HCT116 (cell line): ENCODE results near the gene BCAN. TPM values are rescaled to one million over a fixed set of nuclear protein-coding genes. Genes with fewer than 3 reads are reported as not detected.

Source experiments
- ATAC-seq: fragments of 200-7000 bp; cut with Tn5 transposase; 2 replicates; pipeline ENCODE4 v1.9.1; 2020; ENCODE audit warnings: mild to moderate bottlenecking, moderate library complexity
- BruUV-seq: library from RNA; stranded (reverse); fragments of 400-500 nt; replicated peaks from 2 replicates; lab custom pipeline; 2021; lab: Mats Ljungman, UMichigan
- CTCF ChIA-PET: fragments of 300-600 bp; sonication (Branson Sonifier 250); formaldehyde crosslinking; loops from one replicate; lab custom pipeline; 2021; ENCODE audit warnings: antibody characterized with exemption; lab: Charles Lee
- POLR2A ChIA-PET: fragments of 300-600, 350-600 bp; sonication (Branson Sonifier 250); formaldehyde crosslinking; loops from one replicate; lab custom pipeline; 2021; ENCODE audit warnings: antibody characterized with exemption; lab: Charles Lee
- RAD21 ChIA-PET, 2 experiments: fragments of 300-600 bp; sonication (Branson Sonifier 250); formaldehyde crosslinking; loops; one replicate each; lab custom pipeline; 2023; ENCODE audit warnings: low total read pairs in 2 of 2; ENCODE audit not compliant: uncharacterized antibody in 2 of 2, unreplicated experiment in 2 of 2, low non-redundant PET in 1 of 2; lab: Charles Lee
- DNase-seq: peaks from one replicate; pipeline ENCODE4 v3.0.0-alpha.2; 2010; ENCODE audit warnings: low read depth, low spot score
- H2AFZ ChIP-seq: fragments of 200-600 bp; shearing (Covaris generic), sonication (generic); 2 replicates; pipeline ENCODE4 v1.6.1; 2017; ENCODE audit warnings: low read depth, mixed run types, mixed read lengths, antibody characterized with exemption, low read length; ENCODE audit not compliant: poor library complexity, severe bottlenecking
- H3K27ac ChIP-seq: 2 replicates; pipeline ENCODE4 v1.5.1; 2012; ENCODE audit warnings: low read depth, low read length
- H3K27me3 ChIP-seq: fragments of 200-600 bp; sonication (generic); 2 replicates; pipeline ENCODE4 v1.6.1; 2016; ENCODE audit warnings: mixed run types, low read length, mixed read lengths; ENCODE audit not compliant: insufficient read depth
- H3K36me3 ChIP-seq, 2 experiments: fragments of 200-500 bp in 1 of 2; fragments of 200-600 bp in 1 of 2; sonication (Bioruptor generic) in 1 of 2; sonication (generic) in 1 of 2; 2 replicates each; pipeline versions ENCODE4 v1.5.1 to v1.6.1; 2014 to 2016; ENCODE audit warnings: low read length in 2 of 2, inconsistent platforms in 1 of 2, mixed read lengths in 1 of 2, mixed run types in 1 of 2; ENCODE audit not compliant: insufficient read depth in 2 of 2, control insufficient read depth in 1 of 2
- H3K4me1 ChIP-seq, 2 experiments: fragments of 200-600 bp in 1 of 2; sonication (generic) in 1 of 2; 2 replicates each; pipeline versions ENCODE4 v1.5.1 to v1.6.1; 2012 to 2017; ENCODE audit warnings: low read length in 2 of 2, inconsistent platforms in 1 of 2, mild to moderate bottlenecking in 1 of 2, mixed read lengths in 1 of 2, mixed run types in 1 of 2, moderate library complexity in 1 of 2; ENCODE audit not compliant: insufficient read depth in 2 of 2, control insufficient read depth in 1 of 2
- H3K4me2 ChIP-seq: fragments of 200-600 bp; sonication (generic); 2 replicates; pipeline ENCODE4 v1.6.1; 2017; ENCODE audit warnings: mixed run types, low read length, mixed read lengths
- H3K4me3 ChIP-seq, 2 experiments: fragments of 200-600 bp in 1 of 2; sonication (generic) in 1 of 2; replicated peaks in 1 of 2; 2 replicates each; pipeline ENCODE4 v1.5.1; 2011 to 2016; ENCODE audit warnings: low read length in 2 of 2, control low read depth in 1 of 2, low read depth in 1 of 2, mild to moderate bottlenecking in 1 of 2, mixed read lengths in 1 of 2, mixed run types in 1 of 2
- H3K79me2 ChIP-seq: fragments of 200-600 bp; sonication (generic); 2 replicates; pipeline ENCODE4 v1.6.1; 2017; ENCODE audit warnings: mild to moderate bottlenecking, mixed run types, low read length, moderate library complexity, mixed read lengths; ENCODE audit not compliant: insufficient read depth
- H3K9ac ChIP-seq: fragments of 200-600 bp; sonication (generic); 2 replicates; pipeline ENCODE4 v1.6.1; 2016; ENCODE audit warnings: low read length, mixed read lengths
- H3K9me2 ChIP-seq: fragments of 200-600 bp; sonication (generic), shearing (Covaris generic); 2 replicates; pipeline ENCODE4 v1.6.1; 2017; ENCODE audit warnings: mixed run types, mild to moderate bottlenecking, moderate library complexity; ENCODE audit not compliant: insufficient read depth
- H3K9me3 ChIP-seq, 2 experiments: fragments of 200-500 bp in 1 of 2; fragments of 200-600 bp in 1 of 2; sonication (Bioruptor generic) in 1 of 2; sonication (generic) in 1 of 2; 2 replicates each; pipeline ENCODE4 v1.6.1; 2014 to 2017; ENCODE audit warnings: low read length in 2 of 2, mixed read lengths in 2 of 2, inconsistent platforms in 1 of 2, low read depth in 1 of 2, mild to moderate bottlenecking in 1 of 2, mixed run types in 1 of 2, moderate library complexity in 1 of 2; ENCODE audit not compliant: control insufficient read depth in 1 of 2, insufficient read depth in 1 of 2
- H4K20me1 ChIP-seq: fragments of 200-600 bp; sonication (generic), shearing (Covaris generic); 2 replicates; pipeline ENCODE4 v1.6.1; 2017; ENCODE audit warnings: mixed run types, mild to moderate bottlenecking, moderate library complexity; ENCODE audit not compliant: insufficient read depth
- ATF3 ChIP-seq: IDR thresholded peaks from 2 replicates; pipeline ENCODE4 v1.6.1; 2012
- CBX3 ChIP-seq: IDR thresholded peaks from 2 replicates; pipeline ENCODE4 v1.6.1; 2012; ENCODE audit warnings: low read depth
- CEBPB ChIP-seq: IDR thresholded peaks from 2 replicates; pipeline ENCODE4 v1.6.1; 2012; ENCODE audit warnings: low read depth
- CTCF ChIP-seq, 3 experiments: fragments of 200-600 bp in 1 of 3; sonication (generic) in 1 of 3; IDR thresholded peaks in 2 of 3; conservative IDR thresholded peaks in 1 of 3; 2 replicates each; pipeline ENCODE4 v1.5.1; 2012 to 2017; ENCODE audit warnings: low read depth in 2 of 3, low read length in 2 of 3, antibody characterized with exemption in 1 of 3, borderline replicate concordance in 1 of 3, control low read depth in 1 of 3, mild to moderate bottlenecking in 1 of 3, mixed read lengths in 1 of 3, mixed run types in 1 of 3, moderate library complexity in 1 of 3; ENCODE audit not compliant: insufficient read depth in 1 of 3
- EGR1 ChIP-seq: IDR thresholded peaks from 2 replicates; pipeline ENCODE4 v1.6.1; 2012; ENCODE audit warnings: low read depth
- ELF1 ChIP-seq: IDR thresholded peaks from 2 replicates; pipeline ENCODE4 v1.6.1; 2012; ENCODE audit warnings: low read depth, borderline replicate concordance
- EZH2 ChIP-seq: fragments of 200-600 bp; sonication (generic); IDR thresholded peaks from 2 replicates; pipeline ENCODE4 v1.6.1; 2017; ENCODE audit warnings: antibody characterized with exemption, mixed run types
- EZH2phosphoT487 ChIP-seq: fragments of 200-600 bp; IDR thresholded peaks from 2 replicates; pipeline ENCODE4 v1.6.1; 2018; ENCODE audit warnings: antibody characterized with exemption, borderline replicate concordance
- FOSL1 ChIP-seq: IDR thresholded peaks from 2 replicates; pipeline ENCODE4 v1.6.1; 2012; ENCODE audit warnings: low read depth
- JUND ChIP-seq: IDR thresholded peaks from 2 replicates; pipeline ENCODE4 v1.6.1; 2012
- MAX ChIP-seq: IDR thresholded peaks from 2 replicates; pipeline ENCODE4 v1.6.1; 2012
- POLR2AphosphoS5 ChIP-seq: IDR thresholded peaks from 2 replicates; pipeline ENCODE4 v1.6.1; 2011; ENCODE audit warnings: mild to moderate bottlenecking, low read depth, low read length, moderate library complexity
- RAD21 ChIP-seq: IDR thresholded peaks from 2 replicates; pipeline ENCODE4 v1.6.1; 2012; ENCODE audit warnings: low read depth, mild to moderate bottlenecking
- SP1 ChIP-seq: IDR thresholded peaks from 2 replicates; pipeline ENCODE4 v1.6.1; 2012; ENCODE audit warnings: low read depth
- SRF ChIP-seq: IDR thresholded peaks from 2 replicates; pipeline ENCODE4 v1.6.1; 2012; ENCODE audit warnings: low read depth
- YY1 ChIP-seq: IDR thresholded peaks from 2 replicates; pipeline ENCODE4 v1.6.1; 2011; ENCODE audit warnings: low read length, low read depth, moderate library complexity, mild to moderate bottlenecking; ENCODE audit not compliant: insufficient replicate concordance; ENCODE audit errors: extremely low read depth
- ZBTB33 ChIP-seq: IDR thresholded peaks from 2 replicates; pipeline ENCODE4 v1.6.1; 2011; ENCODE audit warnings: mild to moderate bottlenecking, low read length, moderate library complexity; ENCODE audit not compliant: insufficient replicate concordance; ENCODE audit errors: extremely low read depth
- ZFX ChIP-seq: fragments of 450-650 bp; IDR thresholded peaks from 2 replicates; pipeline ENCODE4 v1.6.1; 2017
- ZNF274 ChIP-seq: fragments of 200-500 bp; sonication (Bioruptor generic); IDR thresholded peaks from 2 replicates; pipeline ENCODE4 v1.6.1; 2014; ENCODE audit warnings: mild to moderate bottlenecking, low read depth, low read length, inconsistent platforms
- intact Hi-C: fragments of 100-400 bp; cut with micrococcal nuclease; formaldehyde crosslinking; loops from 2 replicates; pipeline ENCODE4 v1.10.0; 2022
- total RNA-seq: library from RNA; stranded (reverse); gene quantifications from one replicate; pipeline ENCODE4 v1.2.1, GENCODE V29; 2021; ENCODE audit not compliant: unreplicated experiment

BCAN gene
- total RNA-seq, 1 experiment from 2014 or later = not detected

- Histone ChIP-seq H3K27me3 (no peaks in the 10 kb centered on the region), H3K79me2 (no peaks in the 10 kb centered on the region), H4K20me1 (no peaks in the 10 kb centered on the region), H3K4me3 (peak overlapping the region; percentile 41 to 55; a peak in 3 of 4 replicates), H3K9ac (peak overlapping the region; percentile 24; the same call in 1 of the 2 replicates), H3K4me2 (peak overlapping the region; percentile 84), H3K4me1 (peaks cover 67 to 87% of the 10 kb centered on the region in 2 experiments), H3K36me3 (no peaks in the 10 kb centered on the region), H3K9me2 (no peaks in the 10 kb centered on the region), H3K27ac (peak overlapping the region; percentile 72; the same call in 1 of the 2 replicates), H2AFZ (no peak overlapping the region), H3K9me3 (no peaks in the 10 kb centered on the region)
- no peak for TF ChIP-seq RAD21
- no peak for TF ChIP-seq YY1
- no peak for TF ChIP-seq CTCF (IDR thresholded peaks at IDR 0.05 in 2 of 3, conservative IDR thresholded peaks at IDR 0.05 in 1 of 3; ENCODE audit: borderline replicate concordance in 1 of 3, insufficient read depth in 1 of 3, low read depth in 2 of 3, low read length in 2 of 3)
- no peak for TF ChIP-seq ZNF274
- no peak for TF ChIP-seq CEBPB
- no peak for TF ChIP-seq ZFX
- no peak for TF ChIP-seq JUND
- no peak for TF ChIP-seq MAX
- no peak for TF ChIP-seq EZH2
- TF ChIP-seq ELF1 = no peak
- no peak for TF ChIP-seq ZBTB33
- no peak for TF ChIP-seq POLR2AphosphoS5
- no peak for TF ChIP-seq EGR1
- TF ChIP-seq ATF3 = no peak
- TF ChIP-seq SRF = no peak
- TF ChIP-seq FOSL1 = no peak
- no peak for TF ChIP-seq SP1
- TF ChIP-seq CBX3 = no peak
- no peak for TF ChIP-seq EZH2phosphoT487
- ChIA-PET POLR2A (interaction anchor here (0.9 to 5.0 kb wide), 12 partner anchors 9 to 200 kb away, joined by 3 to 87 read pairs (median 4); partner anchors contain the start of genes CRABP2, ISG20L2, METTL25B and MRPL24), RAD21 (interaction anchor here (0.6 to 4.0 kb wide), 22 partner anchors 14 to 238 kb away, joined by 3 to 67 read pairs (median 5); partner anchors contain the start of genes CRABP2 (in 2 of the 2), ISG20L2 (in 2 of the 2), METTL25B (in 2 of the 2) and NTRK1 (in 2 of the 2)), CTCF (interaction anchor here (0.5 to 10.0 kb wide), 35 partner anchors 9 to 320 kb away, joined by 3 to 508 read pairs (median 5); partner anchors contain the start of genes CRABP2, INSRR, ISG20L2 and METTL25B)
- ATAC-seq (no peak), DNase-seq (no peak)
- BruUV-seq = no TSS peak
- intact Hi-C loops = loop anchor here (1.0 to 5.0 kb wide), 6 partner anchors 16 to 237 kb away; partner anchors contain the start of genes NTRK1 and PRCC
These were observed 48.2 kb downstream of the BCAN start for GRCh38 chr1:156689953-156690674.
